Adipocyte (in vitro differentiated cells): ENCODE measurements around the gene ZSCAN30.

ENCODE experiments used
- DNase-seq: peaks from one replicate; pipeline ENCODE4 v3.0.0-alpha.2; 2015; ENCODE audit warnings: low read depth
- H3K27me3 ChIP-seq: replicated peaks from 2 replicates; pipeline ENCODE4 v1.7.0; 2013; ENCODE audit warnings: mild to moderate bottlenecking, low read length, moderate library complexity; ENCODE audit not compliant: control insufficient read depth, insufficient read depth
- H3K36me3 ChIP-seq: 2 replicates; pipeline ENCODE4 v1.7.0; 2013; ENCODE audit warnings: low read length, mild to moderate bottlenecking, moderate library complexity; ENCODE audit not compliant: control insufficient read depth, insufficient read depth, severe bottlenecking
- H3K4me1 ChIP-seq: 2 replicates; pipeline ENCODE4 v1.7.0; 2013; ENCODE audit warnings: mild to moderate bottlenecking, low read length, moderate library complexity; ENCODE audit not compliant: control insufficient read depth, insufficient read depth
- H3K4me3 ChIP-seq: 2 replicates; pipeline ENCODE4 v1.7.0; 2013; ENCODE audit warnings: mild to moderate bottlenecking, low read length, moderate library complexity
- H3K9ac ChIP-seq: 2 replicates; pipeline ENCODE4 v1.7.0; 2013; ENCODE audit warnings: mild to moderate bottlenecking, low read length, moderate library complexity
- H3K9me3 ChIP-seq: 2 replicates; pipeline ENCODE4 v1.7.0; 2013; ENCODE audit warnings: mild to moderate bottlenecking, low read length, moderate library complexity; ENCODE audit not compliant: control insufficient read depth

ZSCAN30 gene

DNA sequence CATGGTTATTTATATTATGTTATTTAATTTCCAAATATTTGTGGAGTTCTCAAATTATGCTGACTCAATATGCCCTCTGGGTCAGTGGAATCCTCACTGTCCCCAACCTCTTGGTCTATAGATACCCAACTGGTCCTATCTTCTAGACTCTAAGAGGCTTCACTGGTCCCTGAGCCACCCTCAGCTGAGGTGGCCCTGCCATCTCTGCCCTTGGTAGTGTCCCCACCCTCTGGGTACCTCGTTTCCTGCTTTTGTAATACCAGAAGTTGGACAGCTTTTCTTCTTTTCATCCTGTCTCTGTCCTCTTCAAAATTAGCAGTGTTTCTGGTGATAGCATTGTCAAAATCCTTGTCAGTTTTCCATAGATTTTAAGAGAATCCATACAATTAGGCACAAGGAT, 11.9 kb downstream of the ZSCAN30 start:
- DNase-seq = no peak
- no peak overlapping the region for H3K4me3 ChIP-seq
- peaks cover 3% of the 10 kb centered on the region for H3K36me3 ChIP-seq
- H3K4me1 ChIP-seq = peaks cover 9% of the 10 kb centered on the region
- peaks cover 16% of the 10 kb centered on the region for H3K9me3 ChIP-seq
- no peak overlapping the region for H3K9ac ChIP-seq
- H3K27me3 ChIP-seq = no peaks in the 10 kb centered on the region

GRCh38 chr18:35277633-35278032, 12.4 kb downstream of the ZSCAN30 start:
- H3K4me3 ChIP-seq = no peak overlapping the region
- H3K27me3 ChIP-seq = no peaks in the 10 kb centered on the region
- peaks cover 16% of the 10 kb centered on the region for H3K9me3 ChIP-seq
- no peak overlapping the region for H3K9ac ChIP-seq
- peaks cover 3% of the 10 kb centered on the region for H3K36me3 ChIP-seq
- peaks cover 7% of the 10 kb centered on the region for H3K4me1 ChIP-seq
- DNase-seq = no peak

DNA sequence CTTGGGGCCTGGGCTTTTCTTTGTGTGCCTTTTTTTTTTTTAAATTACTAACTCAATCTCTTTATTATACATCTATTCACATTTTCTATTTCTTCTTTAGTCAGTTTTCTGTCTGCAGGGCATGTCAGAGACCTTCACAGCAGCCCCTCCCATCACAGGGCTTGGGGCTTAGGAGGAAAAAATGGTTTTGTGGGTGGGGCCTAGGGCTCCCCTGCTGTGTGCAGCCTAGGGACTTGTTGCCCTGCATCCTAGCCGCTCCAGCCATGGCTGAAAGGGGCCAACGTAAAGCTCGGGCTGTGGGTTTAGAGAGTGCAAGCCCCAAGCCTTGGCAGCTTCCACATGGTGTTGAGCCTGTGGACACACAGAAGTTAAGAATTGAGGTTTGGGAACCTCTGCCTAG, 13.8 kb downstream of the ZSCAN30 start:
- Histone ChIP-seq H3K27me3 (no peaks in the 10 kb centered on the region), H3K4me1 (no peaks in the 10 kb centered on the region), H3K36me3 (peaks cover 3% of the 10 kb centered on the region), H3K9ac (no peak overlapping the region), H3K4me3 (no peak overlapping the region), H3K9me3 (peaks cover 16% of the 10 kb centered on the region)
- no peak for DNase-seq

DNA sequence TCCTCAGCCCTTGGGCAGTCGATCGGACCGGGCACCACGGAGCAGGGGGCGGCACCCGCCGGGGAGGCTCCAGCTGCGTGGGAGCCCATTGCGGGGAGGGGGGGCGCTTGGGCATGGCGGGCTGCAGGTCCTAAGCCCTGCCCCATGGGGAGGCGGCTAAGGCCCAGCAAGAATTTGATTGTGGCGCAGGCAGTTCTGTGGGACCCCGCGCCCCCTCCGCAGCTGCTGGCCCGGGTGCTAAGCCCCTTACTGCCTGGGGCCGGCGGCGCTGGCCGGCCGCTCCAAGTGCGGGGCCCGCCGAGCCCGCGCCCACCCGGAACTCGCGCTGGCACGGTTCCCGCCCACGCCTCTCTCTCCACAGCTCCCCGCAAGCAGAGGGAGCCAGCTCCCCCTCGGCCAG, 18.4 kb downstream of the ZSCAN30 start:
- H3K36me3 ChIP-seq = no peaks in the 10 kb centered on the region
- H3K9me3 ChIP-seq = peaks cover 5% of the 10 kb centered on the region
- H3K4me1 ChIP-seq = no peaks in the 10 kb centered on the region
- H3K27me3 ChIP-seq = no peaks in the 10 kb centered on the region
- no peak overlapping the region for H3K9ac ChIP-seq
- no peak overlapping the region for H3K4me3 ChIP-seq
- DNase-seq = no peak

- H3K9me3 ChIP-seq = peaks cover 5% of the 10 kb centered on the region
- no peaks in the 10 kb centered on the region for H3K4me1 ChIP-seq
- H3K4me3 ChIP-seq = no peak overlapping the region
- DNase-seq = no peak
- H3K27me3 ChIP-seq = no peaks in the 10 kb centered on the region
- H3K9ac ChIP-seq = no peak overlapping the region
- H3K36me3 ChIP-seq = peaks cover 4% of the 10 kb centered on the region
These were observed 21.2 kb downstream of the ZSCAN30 start for GRCh38 chr18:35268821-35269220.

GRCh38 chr18:35267809-35268208, 22.2 kb downstream of the ZSCAN30 start:
- peak overlapping the region; percentile 83 for H3K9ac ChIP-seq

GRCh38 chr18:35267161-35267651, 22.8 kb downstream of the ZSCAN30 start:
- no peaks in the 10 kb centered on the region for H3K4me1 ChIP-seq
- peak overlapping the region; percentile 83 for H3K9ac ChIP-seq
- peaks cover 5% of the 10 kb centered on the region for H3K9me3 ChIP-seq
- no peak for DNase-seq
- no peaks in the 10 kb centered on the region for H3K27me3 ChIP-seq
- H3K4me3 ChIP-seq = peak overlapping the region; percentile 84
- H3K36me3 ChIP-seq = peaks cover 20% of the 10 kb centered on the region

More at GRCh38 chr18:35267809-35268208, 22.2 kb downstream of the ZSCAN30 start:
- H3K27me3 ChIP-seq = no peaks in the 10 kb centered on the region
- peaks cover 13% of the 10 kb centered on the region for H3K36me3 ChIP-seq
- peaks cover 5% of the 10 kb centered on the region for H3K9me3 ChIP-seq
- H3K4me3 ChIP-seq = peak overlapping the region; percentile 84
- no peak for DNase-seq
- H3K4me1 ChIP-seq = no peaks in the 10 kb centered on the region

DNA sequence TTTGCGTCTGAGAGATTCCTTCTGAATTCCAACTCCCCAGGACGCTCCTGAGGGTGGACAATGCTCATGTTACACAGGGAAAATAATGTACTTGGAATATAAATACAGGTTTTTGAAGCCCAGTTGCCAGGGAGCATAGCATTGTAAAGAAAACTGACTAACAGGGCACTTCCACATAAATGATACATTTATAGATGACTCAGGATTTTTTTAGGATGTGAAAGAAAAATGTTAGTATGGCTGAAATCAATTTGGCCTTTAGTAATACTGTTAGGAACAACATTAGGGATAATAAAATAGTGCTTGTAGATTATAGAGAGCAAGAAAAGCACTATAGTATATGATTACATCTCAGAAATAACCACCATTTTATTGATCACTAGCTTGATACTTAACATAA, 25.6 kb downstream of the ZSCAN30 start:
- Histone ChIP-seq H3K9ac (no peak overlapping the region), H3K4me3 (no peak overlapping the region), H3K27me3 (no peaks in the 10 kb centered on the region), H3K36me3 (peaks cover 38% of the 10 kb centered on the region), H3K9me3 (peaks cover 5% of the 10 kb centered on the region), H3K4me1 (no peaks in the 10 kb centered on the region)
- no peak for DNase-seq

DNA sequence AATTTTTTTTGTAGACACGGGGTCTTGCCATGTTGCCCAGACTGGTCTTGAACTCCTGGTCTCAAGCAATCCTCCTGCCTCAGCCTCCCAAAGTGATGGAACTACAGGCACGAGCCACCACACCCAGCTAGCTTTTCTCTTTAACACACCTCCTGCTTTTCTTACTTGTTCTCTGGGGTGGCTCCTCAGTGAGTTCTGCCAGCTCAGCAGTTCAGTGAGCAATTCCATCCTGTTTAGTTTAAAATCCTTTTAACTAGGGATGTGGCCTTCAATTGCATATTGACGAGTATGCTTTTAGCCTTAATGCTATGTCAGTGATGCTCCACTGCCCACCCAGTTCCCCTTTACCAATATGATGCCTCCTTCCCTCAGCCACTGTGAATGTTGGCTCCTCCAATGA, 33.1 kb downstream of the ZSCAN30 start:
- Histone ChIP-seq H3K4me1 (no peaks in the 10 kb centered on the region), H3K9me3 (peaks cover 43% of the 10 kb centered on the region), H3K4me3 (no peak overlapping the region), H3K27me3 (no peaks in the 10 kb centered on the region), H3K9ac (no peak overlapping the region), H3K36me3 (peaks cover 62% of the 10 kb centered on the region)
- DNase-seq = no peak

DNA sequence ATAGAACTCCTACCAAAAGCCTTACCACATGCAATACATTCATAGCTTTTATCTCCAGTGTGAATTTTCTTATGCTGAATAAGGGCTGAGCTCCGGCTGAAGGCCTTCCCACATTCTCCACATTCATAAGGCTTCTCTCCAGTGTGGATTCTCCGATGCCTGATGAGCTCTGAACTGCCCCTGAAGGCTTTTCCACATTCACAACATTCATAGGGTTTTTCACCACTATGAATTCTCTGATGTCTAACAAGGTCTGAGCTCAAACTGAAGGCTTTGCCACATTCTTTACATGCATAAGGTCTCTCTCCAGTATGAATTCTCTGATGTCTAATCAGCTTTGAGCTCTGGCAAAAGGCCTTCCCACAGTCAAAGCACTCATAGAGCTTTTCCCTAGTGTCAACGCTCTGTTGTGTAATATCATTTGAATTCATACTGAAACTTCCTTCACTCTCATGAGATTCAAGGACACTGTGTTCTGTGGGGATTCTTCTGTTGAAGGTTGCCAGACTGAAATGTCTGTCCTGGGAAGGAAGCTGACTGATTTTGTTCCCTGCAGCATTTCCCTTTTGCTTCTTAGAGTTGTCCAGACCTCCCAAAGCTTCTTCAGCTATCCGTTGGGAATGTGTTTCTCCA, 36.3 kb downstream of the ZSCAN30 start:
- Histone ChIP-seq H3K36me3 (peaks cover 71% of the 10 kb centered on the region), H3K4me3 (peak overlapping the region; percentile 37), H3K9me3 (peaks cover 66% of the 10 kb centered on the region), H3K4me1 (no peaks in the 10 kb centered on the region), H3K27me3 (no peaks in the 10 kb centered on the region), H3K9ac (no peak overlapping the region)
- no peak for DNase-seq

- Histone ChIP-seq H3K9me3 (peaks cover 79% of the 10 kb centered on the region), H3K9ac (no peak overlapping the region), H3K36me3 (peaks cover 76% of the 10 kb centered on the region), H3K4me1 (no peaks in the 10 kb centered on the region), H3K4me3 (peak overlapping the region; percentile 37), H3K27me3 (no peaks in the 10 kb centered on the region)
- no peak for DNase-seq
These were observed 37.6 kb downstream of the ZSCAN30 start for GRCh38 chr18:35252466-35252865.

- Histone ChIP-seq H3K9ac (no peak overlapping the region), H3K4me3 (no peak overlapping the region), H3K27me3 (no peaks in the 10 kb centered on the region), H3K9me3 (peaks cover 94% of the 10 kb centered on the region), H3K36me3 (peaks cover 94% of the 10 kb centered on the region), H3K4me1 (peaks cover 6% of the 10 kb centered on the region)
- DNase-seq = no peak
These were observed 41.6 kb downstream of the ZSCAN30 start for GRCh38 chr18:35248429-35248828.
